Duodenal mucosa (tissue), 2 donors: Measurements from ENCODE around the gene CLEC16A.

Experiments used
- H3K27ac ChIP-seq: one replicate; pipeline ENCODE4 v1.7.0; 2013; ENCODE audit warnings: low read depth, low read length
- H3K27me3 ChIP-seq, 2 donors: one replicate each; pipeline ENCODE4 v1.7.0; 2013; ENCODE audit warnings: low read length in 2 of 2, control low read depth in 1 of 2; ENCODE audit not compliant: insufficient read depth in 2 of 2, control insufficient read depth in 1 of 2
- H3K36me3 ChIP-seq, 2 donors: one replicate each; pipeline ENCODE4 v1.7.0; 2013; ENCODE audit warnings: low read length in 2 of 2, control low read depth in 1 of 2; ENCODE audit not compliant: insufficient read depth in 2 of 2, control insufficient read depth in 1 of 2
- H3K4me1 ChIP-seq, 2 donors: one replicate each; pipeline ENCODE4 v1.7.0; 2013; ENCODE audit warnings: low read length in 2 of 2, control low read depth in 1 of 2; ENCODE audit not compliant: insufficient read depth in 2 of 2, control insufficient read depth in 1 of 2
- H3K4me3 ChIP-seq, 2 donors: one replicate each; pipeline ENCODE4 v1.7.0; 2013; ENCODE audit warnings: low read length in 2 of 2, low read depth in 1 of 2
- H3K9ac ChIP-seq, 2 donors: one replicate each; pipeline ENCODE4 v1.7.0; 2013; ENCODE audit warnings: low read length in 2 of 2, low read depth in 1 of 2
- H3K9me3 ChIP-seq, 2 donors: one replicate each; pipeline ENCODE4 v1.7.0; 2013; ENCODE audit warnings: low read length in 2 of 2, control low read depth in 1 of 2; ENCODE audit not compliant: control insufficient read depth in 1 of 2

The CLEC16A gene

DNA sequence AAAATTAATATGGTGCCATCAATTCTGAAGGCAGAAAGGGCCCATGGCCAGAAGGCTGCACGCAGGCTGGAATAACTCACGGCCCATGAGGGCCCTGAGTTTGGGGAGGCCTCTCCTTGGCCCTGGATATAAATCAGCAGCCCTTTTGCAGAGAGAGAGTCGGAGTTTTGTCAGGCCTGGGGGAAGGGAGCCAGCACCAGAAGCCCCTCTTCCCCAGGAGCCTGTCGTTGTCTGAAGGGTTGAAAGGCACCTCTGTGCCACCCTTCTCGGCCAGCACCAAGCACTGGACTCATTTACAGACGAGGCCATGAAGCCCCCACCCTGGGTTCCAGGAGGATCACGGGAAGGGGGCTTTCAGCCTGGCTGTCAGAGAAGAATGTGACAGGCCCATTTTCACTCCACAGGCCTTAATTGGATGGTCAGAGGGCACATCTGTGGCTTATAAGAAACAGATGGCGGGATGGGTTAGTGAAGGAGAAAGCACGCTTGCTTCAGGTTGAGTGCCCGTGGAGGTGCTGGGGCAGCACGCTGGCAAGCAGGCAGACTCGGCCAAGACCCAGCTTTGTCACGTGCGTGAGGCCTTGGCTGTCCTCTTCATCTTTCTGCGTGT is 140.6 kb downstream of the CLEC16A start:
- Histone ChIP-seq H3K4me3 (no peak overlapping the region), H3K9ac (no peak overlapping the region), H3K4me1 (peaks cover 2 to 23% of the 10 kb centered on the region in 2 donors), H3K27ac (no peak overlapping the region), H3K36me3 (peaks cover 0 to 26% of the 10 kb centered on the region in 2 donors), H3K27me3 (no peaks in the 10 kb centered on the region), H3K9me3 (no peaks in the 10 kb centered on the region)

DNA sequence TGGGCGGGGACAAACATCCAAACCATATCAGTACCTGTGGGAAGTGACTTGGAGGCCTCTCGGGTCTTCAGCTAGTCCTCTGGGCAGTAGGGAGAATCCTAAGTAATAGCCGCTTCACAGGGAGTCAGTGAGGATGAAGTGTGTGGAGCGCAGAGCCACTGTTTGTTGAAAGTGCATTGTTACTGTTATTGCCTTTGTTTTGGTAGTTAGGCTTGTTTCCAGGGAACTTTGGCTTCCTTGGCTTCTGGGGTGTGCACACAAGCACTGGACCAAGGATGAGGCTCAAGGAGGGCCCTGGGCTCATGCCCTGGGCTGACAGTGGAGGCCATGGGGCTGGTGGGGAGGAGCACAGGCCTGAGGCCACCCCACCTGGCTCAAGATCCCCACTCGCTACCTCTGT is 141.6 kb downstream of the CLEC16A start:
- Histone ChIP-seq H3K9me3 (no peaks in the 10 kb centered on the region), H3K27ac (no peak overlapping the region), H3K36me3 (peaks cover 0 to 27% of the 10 kb centered on the region in 2 donors), H3K9ac (no peak overlapping the region), H3K27me3 (no peaks in the 10 kb centered on the region), H3K4me1 (peaks cover 0 to 16% of the 10 kb centered on the region in 2 donors), H3K4me3 (no peak overlapping the region)

DNA sequence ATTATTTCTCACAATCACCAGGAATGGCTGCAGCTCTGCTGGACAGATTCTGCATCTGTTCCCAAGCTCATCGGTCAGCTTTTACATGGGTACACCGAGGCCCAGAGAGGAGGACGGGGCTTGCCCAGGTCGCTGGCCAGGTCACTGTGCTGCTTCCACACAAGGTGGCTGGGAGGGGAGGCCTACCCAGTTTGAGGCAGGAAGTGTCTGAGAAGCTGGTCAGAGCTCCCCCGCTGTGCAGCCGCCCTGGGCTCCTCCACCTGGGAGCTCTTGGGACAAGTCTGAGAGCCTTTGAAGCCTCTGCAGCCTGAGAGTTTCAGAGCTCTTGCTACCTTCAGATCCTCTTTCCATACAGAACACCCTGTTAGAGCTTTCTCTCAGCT is 143.3 kb downstream of the CLEC16A start:
- Histone ChIP-seq H3K27ac (no peak overlapping the region), H3K27me3 (no peaks in the 10 kb centered on the region), H3K4me3 (no peak overlapping the region), H3K9ac (no peak overlapping the region), H3K9me3 (no peaks in the 10 kb centered on the region), H3K4me1 (peaks cover 0 to 16% of the 10 kb centered on the region in 2 donors), H3K36me3 (peaks cover 0 to 18% of the 10 kb centered on the region in 2 donors)

DNA sequence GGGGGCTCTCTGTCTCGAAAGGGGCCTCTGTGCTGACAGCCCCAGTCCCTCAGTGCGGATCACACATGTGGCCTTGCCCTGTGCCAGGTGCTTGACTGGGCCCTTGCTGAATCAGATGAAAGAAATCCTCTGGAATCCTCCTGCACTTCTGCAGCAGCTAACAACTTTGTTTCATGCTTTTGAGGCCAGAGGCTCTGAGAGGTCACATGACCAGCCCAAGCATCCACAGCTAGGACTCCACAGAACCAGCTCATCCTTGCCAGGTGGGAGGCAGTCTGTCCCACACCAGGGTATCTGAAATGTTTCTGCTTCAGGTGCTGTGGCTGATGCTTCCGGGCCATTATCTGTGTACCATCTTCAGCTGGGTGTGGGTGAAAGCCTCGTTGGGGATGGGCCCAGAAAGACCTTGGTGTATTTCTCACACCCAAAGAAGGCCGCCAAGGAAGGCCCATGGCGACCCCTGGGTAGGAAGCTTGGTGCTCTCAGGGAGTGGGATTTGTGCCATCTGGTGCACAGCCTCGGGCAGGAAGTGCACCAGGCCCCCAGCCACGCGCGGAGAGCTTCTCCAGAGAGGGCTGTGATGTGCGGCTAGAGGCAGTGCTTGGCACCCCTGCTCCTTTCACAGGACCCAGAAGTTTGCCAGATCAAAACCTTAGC is 143.8 kb downstream of the CLEC16A start:
- Histone ChIP-seq H3K27me3 (no peaks in the 10 kb centered on the region), H3K9me3 (no peaks in the 10 kb centered on the region), H3K27ac (no peak overlapping the region), H3K4me3 (no peak overlapping the region), H3K36me3 (peaks cover 0 to 20% of the 10 kb centered on the region in 2 donors), H3K4me1 (peaks cover 3 to 21% of the 10 kb centered on the region in 2 donors), H3K9ac (no peak overlapping the region)

DNA sequence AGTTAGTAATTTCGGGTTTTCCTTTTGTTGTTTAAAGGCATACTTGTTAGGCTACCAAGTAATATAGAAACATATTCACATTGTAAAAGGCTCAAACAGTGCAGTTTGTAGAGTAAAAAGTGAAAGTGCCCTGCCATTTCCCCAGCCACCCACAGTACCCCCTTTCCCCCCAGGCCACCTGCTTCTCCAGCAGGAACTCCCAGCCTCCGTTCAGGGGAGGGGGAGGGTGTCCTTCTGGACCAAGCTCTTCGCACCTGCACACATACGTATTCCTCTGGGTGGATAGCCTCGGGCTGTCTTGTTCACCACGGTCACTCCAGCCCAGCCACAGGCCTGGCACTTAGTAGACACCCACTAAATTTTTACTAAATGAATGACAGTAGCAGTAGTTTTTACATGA is 144.5 kb downstream of the CLEC16A start:
- Histone ChIP-seq H3K27ac (no peak overlapping the region), H3K9ac (no peak overlapping the region)

DNA sequence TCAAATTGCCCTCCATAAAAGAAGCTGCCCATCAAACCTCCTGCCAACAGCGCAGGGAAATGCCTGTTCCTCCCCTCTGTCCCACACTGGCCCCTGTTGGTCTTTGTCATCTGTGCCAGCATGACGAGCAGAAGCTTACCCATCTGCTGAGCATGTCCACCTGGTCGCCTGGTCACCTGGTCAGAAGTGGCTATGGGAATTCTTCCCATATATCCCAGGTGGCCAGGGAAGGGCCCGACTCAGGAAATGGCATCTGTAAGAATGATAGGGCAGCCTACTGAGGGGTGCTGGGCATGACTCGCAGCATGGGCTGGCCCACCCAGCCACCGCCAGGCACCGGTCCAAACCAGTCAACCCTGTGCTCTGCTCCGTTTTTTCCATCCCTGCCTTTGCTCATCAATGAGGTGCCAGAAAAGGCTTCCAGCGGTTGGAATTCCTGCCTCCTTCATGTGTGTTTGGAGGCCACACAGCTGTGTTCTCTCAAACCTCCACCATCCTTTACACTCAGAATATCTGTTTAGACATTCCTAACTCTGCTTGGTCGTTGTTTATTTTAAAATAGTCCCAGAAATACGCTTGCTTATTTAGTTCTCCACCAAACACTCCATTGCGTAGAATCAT is 145.2 kb downstream of the CLEC16A start:
- H3K27me3 ChIP-seq = no peaks in the 10 kb centered on the region
- H3K4me3 ChIP-seq = no peak overlapping the region
- H3K27ac ChIP-seq = no peak overlapping the region
- no peak overlapping the region for H3K9ac ChIP-seq
- peaks cover 16 to 26% of the 10 kb centered on the region in 2 donors for H3K4me1 ChIP-seq
- no peaks in the 10 kb centered on the region for H3K9me3 ChIP-seq
- H3K36me3 ChIP-seq = peaks cover 0 to 21% of the 10 kb centered on the region in 2 donors

More for the DNA sequence above, 144.5 kb downstream of the CLEC16A start:
- Histone ChIP-seq H3K4me1 (peaks cover 10 to 26% of the 10 kb centered on the region in 2 donors), H3K4me3 (no peak overlapping the region), H3K27me3 (no peaks in the 10 kb centered on the region), H3K9me3 (no peaks in the 10 kb centered on the region), H3K36me3 (peaks cover 0 to 21% of the 10 kb centered on the region in 2 donors)

DNA sequence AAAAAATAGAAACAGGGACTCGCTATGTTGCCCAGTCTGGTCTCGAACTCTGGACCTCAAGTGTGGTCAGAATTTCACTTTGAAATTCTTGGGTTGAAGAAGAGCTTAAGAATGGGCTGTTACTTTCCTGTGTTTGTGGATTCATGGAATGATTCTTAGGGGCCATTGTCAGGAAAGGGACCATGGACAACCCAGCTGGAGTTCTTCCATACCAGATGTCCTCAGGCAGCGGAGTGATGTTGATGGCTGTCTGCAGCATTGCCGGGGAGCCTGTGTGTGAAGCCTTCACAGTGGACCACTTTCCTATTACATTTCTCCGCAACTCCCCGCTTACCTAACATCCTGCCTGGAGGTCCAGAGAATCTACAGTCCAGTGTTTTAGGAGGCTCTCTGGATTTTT is 145.9 kb downstream of the CLEC16A start:
- Histone ChIP-seq H3K36me3 (peaks cover 0 to 16% of the 10 kb centered on the region in 2 donors), H3K9ac (no peak overlapping the region), H3K9me3 (no peaks in the 10 kb centered on the region), H3K27ac (no peak overlapping the region), H3K27me3 (no peaks in the 10 kb centered on the region), H3K4me3 (no peak overlapping the region), H3K4me1 (peaks cover 16 to 31% of the 10 kb centered on the region in 2 donors)

DNA sequence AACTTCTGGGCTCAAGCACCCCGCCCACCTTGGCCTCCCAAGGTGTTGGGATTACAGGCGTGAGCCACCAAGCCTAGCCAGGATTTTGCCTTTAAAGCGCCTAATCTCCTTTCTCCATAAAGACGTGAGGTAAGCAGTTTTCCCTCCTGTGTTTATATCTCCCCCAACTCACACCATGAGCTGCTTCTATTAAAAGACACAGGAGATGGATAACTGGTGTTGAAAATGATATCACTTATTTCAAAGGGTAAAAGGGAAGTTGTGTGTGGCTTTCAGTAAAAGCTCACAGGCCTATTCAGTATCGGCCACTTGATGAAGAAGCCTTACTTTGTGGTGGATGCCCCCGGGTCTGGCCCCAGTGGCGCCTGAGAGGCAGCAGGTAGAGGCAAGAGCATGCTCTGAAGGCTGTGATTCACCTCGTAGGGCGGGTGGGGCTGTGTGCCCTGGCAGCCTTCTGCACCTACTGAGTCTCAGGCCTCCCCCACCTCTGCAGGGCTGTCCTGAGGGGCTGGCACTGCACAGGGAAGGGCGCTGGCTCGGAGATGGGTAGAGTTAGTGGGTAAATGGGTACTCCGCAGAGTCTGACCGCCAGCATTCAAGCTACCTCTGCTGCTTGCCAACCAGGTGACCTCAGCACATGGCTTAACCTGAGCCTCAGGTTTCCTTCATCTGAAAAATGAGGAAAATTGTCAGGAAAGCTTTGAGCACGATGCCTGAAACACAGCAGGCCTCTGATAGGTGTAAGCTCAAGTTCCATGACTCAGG is 146.8 kb downstream of the CLEC16A start:
- Histone ChIP-seq H3K4me1 (peaks cover 16 to 31% of the 10 kb centered on the region in 2 donors), H3K4me3 (no peak overlapping the region), H3K27ac (no peak overlapping the region), H3K9me3 (no peaks in the 10 kb centered on the region), H3K9ac (no peak overlapping the region), H3K36me3 (peaks cover 0 to 14% of the 10 kb centered on the region in 2 donors), H3K27me3 (no peaks in the 10 kb centered on the region)

DNA sequence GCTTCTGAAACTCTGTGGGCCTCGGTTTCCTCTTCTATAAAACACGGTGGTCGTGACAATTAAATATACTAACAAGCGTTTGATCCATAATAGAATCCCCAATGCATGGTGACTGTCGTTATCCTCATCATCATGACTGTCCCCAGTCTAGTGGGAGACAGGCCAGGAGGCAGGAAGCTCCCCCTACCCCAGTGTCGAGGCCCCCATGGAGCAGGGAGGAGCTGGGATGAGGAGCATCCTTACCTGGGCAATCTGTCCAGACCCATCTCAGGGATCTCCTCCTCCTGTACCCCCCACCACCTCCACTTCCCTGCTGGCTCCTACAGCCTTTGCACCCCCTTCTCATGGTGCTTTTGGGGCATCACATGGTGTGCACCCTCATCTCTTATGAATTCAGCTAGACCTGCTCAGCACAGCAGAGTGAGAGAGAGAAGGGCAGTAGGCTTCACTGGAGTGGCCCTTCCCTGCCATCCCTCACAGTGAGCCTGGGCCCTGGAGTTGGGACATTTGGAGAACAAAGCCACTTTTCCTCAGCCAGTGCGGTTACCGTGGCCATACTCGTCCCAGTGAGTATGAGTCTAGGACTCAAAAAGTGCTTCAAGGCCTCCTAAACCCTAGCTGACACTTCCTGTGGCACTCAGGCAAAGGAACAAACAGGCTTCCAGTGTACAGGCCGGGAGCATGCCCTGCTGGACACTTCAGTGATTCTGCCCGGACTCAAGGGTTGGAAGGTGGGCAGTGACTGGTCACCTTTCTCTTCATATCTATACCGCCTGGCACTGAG is 148.6 kb downstream of the CLEC16A start:
- H3K36me3 ChIP-seq = peaks cover 0 to 15% of the 10 kb centered on the region in 2 donors
- H3K27me3 ChIP-seq = no peaks in the 10 kb centered on the region
- no peak overlapping the region for H3K9ac ChIP-seq
- H3K4me1 ChIP-seq = peaks cover 16 to 29% of the 10 kb centered on the region in 2 donors
- no peak overlapping the region for H3K27ac ChIP-seq
- H3K9me3 ChIP-seq = no peaks in the 10 kb centered on the region
- H3K4me3 ChIP-seq = no peak overlapping the region
